Measurements from ENCODE around the gene CACNA2D2. TPM values are rescaled to one million over a fixed set of nuclear protein-coding genes. Genes with fewer than 3 reads are reported as not detected.

Gene CACNA2D2
- total and polyA plus RNA-seq, 11 donors, result 0.49 to 3.6 (median 1.5) TPM

DNA sequence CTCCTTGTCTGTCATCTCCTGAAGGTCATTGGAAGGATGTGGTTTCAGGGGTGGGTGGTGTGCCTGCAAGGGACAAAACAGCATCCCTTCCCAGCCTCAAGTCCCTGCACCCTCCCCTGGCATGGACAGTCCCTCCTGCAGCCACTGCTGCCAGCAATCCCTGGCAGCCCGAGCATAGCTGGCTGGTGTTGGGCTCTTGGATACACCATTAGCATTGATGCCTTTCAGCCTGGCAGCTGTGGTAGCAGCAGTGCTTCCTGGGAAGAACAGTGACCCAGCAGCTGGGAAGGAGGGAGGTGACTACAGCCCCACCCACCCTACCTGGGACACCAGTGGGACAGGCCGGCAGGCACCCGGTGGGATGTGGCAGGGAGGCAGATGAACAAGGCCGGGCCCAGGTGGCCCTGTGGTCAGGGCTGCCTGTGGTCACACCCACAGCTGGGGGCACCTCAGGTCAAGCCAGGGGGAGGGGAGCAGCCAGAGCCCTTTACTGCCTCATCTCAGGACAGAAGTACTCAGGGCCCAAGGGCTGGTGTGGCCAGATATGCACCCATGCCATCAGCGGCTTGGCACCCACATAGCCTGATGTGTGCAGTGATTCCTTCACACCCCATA, 111.2 kb downstream of the CACNA2D2 start:
- TF ChIP-seq, protein P1, sequence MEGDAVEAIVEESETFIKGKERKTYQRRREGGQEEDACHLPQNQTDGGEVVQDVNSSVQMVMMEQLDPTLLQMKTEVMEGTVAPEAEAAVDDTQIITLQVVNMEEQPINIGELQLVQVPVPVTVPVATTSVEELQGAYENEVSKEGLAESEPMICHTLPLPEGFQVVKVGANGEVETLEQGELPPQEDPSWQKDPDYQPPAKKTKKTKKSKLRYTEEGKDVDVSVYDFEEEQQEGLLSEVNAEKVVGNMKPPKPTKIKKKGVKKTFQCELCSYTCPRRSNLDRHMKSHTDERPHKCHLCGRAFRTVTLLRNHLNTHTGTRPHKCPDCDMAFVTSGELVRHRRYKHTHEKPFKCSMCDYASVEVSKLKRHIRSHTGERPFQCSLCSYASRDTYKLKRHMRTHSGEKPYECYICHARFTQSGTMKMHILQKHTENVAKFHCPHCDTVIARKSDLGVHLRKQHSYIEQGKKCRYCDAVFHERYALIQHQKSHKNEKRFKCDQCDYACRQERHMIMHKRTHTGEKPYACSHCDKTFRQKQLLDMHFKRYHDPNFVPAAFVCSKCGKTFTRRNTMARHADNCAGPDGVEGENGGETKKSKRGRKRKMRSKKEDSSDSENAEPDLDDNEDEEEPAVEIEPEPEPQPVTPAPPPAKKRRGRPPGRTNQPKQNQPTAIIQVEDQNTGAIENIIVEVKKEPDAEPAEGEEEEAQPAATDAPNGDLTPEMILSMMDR (IDR thresholded peaks at IDR 0.05), result no peak
- no peak for TF ChIP-seq POLR2A (IDR thresholded peaks at IDR 0.05)

DNA sequence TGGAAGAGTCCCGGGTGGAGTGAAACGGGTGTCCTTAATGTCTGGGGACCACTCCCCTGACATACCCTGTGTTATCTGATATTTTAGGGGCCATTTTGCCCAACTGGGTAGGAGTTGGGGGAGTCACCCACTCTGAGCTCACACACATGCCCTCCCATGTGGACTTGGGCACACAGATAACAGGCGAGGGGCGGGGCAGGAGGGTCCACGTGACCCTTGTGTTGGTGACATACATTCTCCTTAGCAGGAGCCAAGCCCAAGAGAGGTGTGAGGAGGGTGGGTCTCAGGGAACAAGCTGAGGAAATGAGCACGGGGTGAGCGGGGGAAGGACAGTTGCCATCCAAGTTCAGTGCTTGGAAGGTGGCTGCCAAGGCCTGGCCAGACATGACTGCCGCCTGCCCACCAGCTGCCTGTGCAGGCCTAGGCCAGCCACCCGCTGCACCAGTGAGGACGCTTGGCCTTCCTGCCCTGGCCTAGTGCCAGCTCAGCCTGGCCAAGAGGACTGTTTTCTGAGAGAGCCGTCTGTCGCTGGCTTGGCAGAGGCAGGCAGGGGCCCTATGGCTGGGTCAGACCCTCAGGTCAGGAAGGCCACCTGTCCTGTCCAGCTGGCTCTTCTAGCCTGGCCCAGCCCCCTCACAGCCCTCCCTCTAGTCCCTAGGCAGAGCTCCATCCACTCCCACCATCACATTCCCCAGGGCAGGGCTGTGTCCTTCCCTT, 112.8 kb downstream of the CACNA2D2 start:
- no peaks in the 10 kb centered on the region for H3K27me3 ChIP-seq
- WGBS, 4 donors, result 34 to 53% (median 46%) methylated on average over 7 to 12 of the region's 12 CpGs
- peak; percentile 75 to 89 (median 83) for DNase-seq
- no peaks in the 10 kb centered on the region for H3K9me3 ChIP-seq
- peak overlapping the region in 9 of 12 donors; percentile 1 to 68 (median 50) for H3K27ac ChIP-seq
- peaks cover 3 to 31% (median 16%) of the 10 kb centered on the region in 12 donors for H3K4me1 ChIP-seq
- H3K4me3 ChIP-seq, result no peak overlapping the region
- TF ChIP-seq, protein P1 (IDR thresholded peaks at IDR 0.05), result no peak
- TF ChIP-seq POLR2A (IDR thresholded peaks at IDR 0.05), result no peak
- ATAC-seq, result peak; percentile 75 to 85 (median 83)
- intact Hi-C loops (cut with DNase I), result loop anchor here in 1 of 10 donors (5.0 kb wide), 1 partner anchor 107 kb away; no protein-coding TSS in a partner anchor
- H3K36me3 ChIP-seq, result no peaks in the 10 kb centered on the region

More for the DNA sequence above, 111.2 kb downstream of the CACNA2D2 start:
- Histone ChIP-seq H3K4me1 (peaks cover 3 to 31% (median 17%) of the 10 kb centered on the region in 12 donors), H3K9me3 (no peaks in the 10 kb centered on the region), H3K27me3 (no peaks in the 10 kb centered on the region), H3K4me3 (no peak overlapping the region), H3K27ac (peak overlapping the region in 4 of 12 donors; percentile 28 to 60 (median 31)), H3K36me3 (no peaks in the 10 kb centered on the region)
- intact Hi-C loops (cut with DNase I), result loop anchor here in 1 of 10 donors (5.0 kb wide), 1 partner anchor 105 kb away; no protein-coding TSS in a partner anchor
- ATAC-seq, result peak; percentile 72 to 85 (median 78)
- WGBS, 4 donors, result 58 to 73% (median 69%) methylated on average over 5 of the region's 5 CpGs
- peak; percentile 18 to 74 (median 60) for DNase-seq

DNA sequence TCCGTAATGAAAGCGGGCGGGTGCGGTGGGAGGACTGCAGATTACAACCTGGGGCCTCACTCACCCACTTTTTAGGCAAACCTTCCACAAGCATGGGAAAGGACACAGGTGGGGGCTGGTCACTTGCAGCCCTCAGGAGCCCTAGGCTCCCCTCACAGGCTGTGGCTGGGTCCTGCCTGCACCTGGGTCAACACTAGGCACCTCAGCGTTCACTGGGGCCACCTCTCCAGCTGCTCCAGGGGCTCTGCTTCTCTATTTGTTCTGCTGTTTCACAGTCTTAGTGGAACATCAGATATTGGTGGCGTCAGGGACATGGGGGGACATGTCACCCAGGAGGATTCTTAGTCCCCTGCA, 114.0 kb downstream of the CACNA2D2 start:
- WGBS, 4 donors, result 93 to 98% (median 95%) methylated on average over 5 to 6 of the region's 6 CpGs
- no peak overlapping the region for H3K4me3 ChIP-seq
- no peaks in the 10 kb centered on the region for H3K9me3 ChIP-seq
- intact Hi-C loops (cut with DNase I), result no loop called here
- ATAC-seq, result no peak
- no peaks in the 10 kb centered on the region for H3K27me3 ChIP-seq
- H3K4me1 ChIP-seq, result peaks cover 3 to 31% (median 16%) of the 10 kb centered on the region in 12 donors
- no peak for DNase-seq
- H3K36me3 ChIP-seq, result no peaks in the 10 kb centered on the region
- TF ChIP-seq, protein P1 (IDR thresholded peaks at IDR 0.05), result no peak
- no peak for TF ChIP-seq POLR2A (IDR thresholded peaks at IDR 0.05)
- H3K27ac ChIP-seq, result no peak overlapping the region

DNA sequence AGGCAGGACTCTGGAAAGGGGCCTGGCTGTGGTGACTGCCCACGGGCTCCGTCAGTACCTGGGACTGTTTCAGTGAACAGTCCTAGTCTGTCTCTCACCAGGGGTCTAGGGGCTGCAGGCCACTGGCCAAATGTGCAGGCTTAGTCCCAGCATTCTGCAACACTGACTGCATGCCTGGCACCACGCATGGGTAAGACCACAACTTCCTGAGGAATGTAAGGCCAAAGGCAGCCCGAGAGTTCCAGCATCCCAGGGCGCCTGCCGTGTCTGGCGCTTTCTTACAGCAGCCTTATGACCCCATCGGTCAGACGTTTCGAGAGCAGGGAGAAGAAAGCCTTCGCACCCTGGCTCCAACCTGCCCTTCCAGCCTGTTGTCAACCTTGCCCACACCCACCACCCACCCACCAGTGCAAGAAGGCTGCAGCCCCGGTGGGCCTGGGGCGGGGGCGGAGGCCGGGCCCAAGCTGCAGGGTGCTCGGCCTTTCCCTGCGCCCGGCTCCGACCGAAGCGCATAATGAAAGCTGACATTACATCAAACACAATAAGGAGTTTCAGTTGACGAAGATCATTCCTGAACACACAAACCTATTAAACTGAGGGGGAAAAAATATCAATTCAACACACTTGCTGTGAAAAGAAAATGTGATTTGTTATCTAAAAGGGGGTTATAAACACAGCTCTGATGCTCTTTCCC, 114.6 kb downstream of the CACNA2D2 start:
- ATAC-seq, result no peak
- Histone ChIP-seq H3K9me3 (no peaks in the 10 kb centered on the region), H3K27ac (no peak overlapping the region), H3K4me1 (peaks cover 3 to 31% (median 16%) of the 10 kb centered on the region in 12 donors), H3K4me3 (no peak overlapping the region), H3K36me3 (no peaks in the 10 kb centered on the region), H3K27me3 (no peaks in the 10 kb centered on the region)
- no peak for DNase-seq
- 90 to 91% (median 90%) methylated on average over 18 to 22 of the region's 22 CpGs for WGBS, 4 donors
- no peak for TF ChIP-seq POLR2A (IDR thresholded peaks at IDR 0.05)
- TF ChIP-seq, protein P1 (IDR thresholded peaks at IDR 0.05), result no peak
- intact Hi-C loops (cut with DNase I), result no loop called here

Measured in heart left ventricle (tissue), 16 donors.